HG03139 (cell line): ENCODE results near the gene CNTNAP3.
"Not testable (repeated sequence)": the region's sequence is repeated elsewhere in the genome, so short reads cannot be mapped to it uniquely, and the experiment has no call there.

Experiments
- ATAC-seq: cut with Tn5 transposase; IDR thresholded peaks from one replicate; pipeline ENCODE4 v1.9.1; 2021; ENCODE audit not compliant: unreplicated experiment

Gene CNTNAP3

DNA sequence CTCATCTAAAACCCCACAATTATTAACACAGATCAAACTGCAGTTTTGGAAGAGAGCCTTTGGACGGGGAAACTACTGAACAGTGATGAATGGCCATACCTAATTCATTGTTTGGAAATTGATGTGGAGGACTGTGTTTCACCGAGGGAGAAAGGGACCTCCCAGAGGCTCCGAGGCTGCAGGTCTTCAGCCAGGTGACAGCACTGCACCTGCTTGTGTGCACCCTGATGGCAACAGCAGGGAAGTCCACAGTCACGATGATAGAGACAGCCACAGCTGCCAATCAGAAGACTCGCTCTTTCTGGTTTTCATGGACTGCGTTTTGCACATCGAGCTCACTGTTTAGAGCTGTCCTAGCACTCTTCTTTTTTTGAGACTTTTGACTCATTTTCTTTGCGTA lies 214.4 kb downstream of the CNTNAP3 start:
- not testable (repeated sequence) for ATAC-seq

DNA sequence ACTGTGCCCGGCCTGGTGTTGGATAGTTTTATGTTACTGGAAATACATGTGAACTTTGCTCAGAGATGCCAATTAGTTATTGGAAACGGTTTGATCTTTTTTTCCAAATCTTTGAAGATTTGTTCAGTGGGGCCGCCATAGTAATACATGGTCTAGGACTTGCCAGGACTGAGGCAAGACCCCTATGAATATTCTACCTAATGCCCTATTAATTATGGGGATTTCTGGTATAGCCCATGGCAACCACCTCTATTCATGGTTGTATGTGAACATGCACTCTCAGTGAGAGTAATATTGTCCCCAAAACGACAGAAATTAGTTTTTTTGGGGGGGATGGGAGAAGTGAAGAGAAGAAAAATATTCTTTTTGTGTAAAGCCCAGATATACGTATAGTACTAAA lies 220.3 kb downstream of the CNTNAP3 start:
- ATAC-seq: not testable (repeated sequence)

GRCh38 chr9:39062966-39063365 lies 225.0 kb downstream of the CNTNAP3 start:
- ATAC-seq: not testable (repeated sequence)

- not testable (repeated sequence) for ATAC-seq
Measured at GRCh38 chr9:39054453-39054852, 233.5 kb downstream of the CNTNAP3 start.

GRCh38 chr9:39046833-39047232 lies 241.1 kb downstream of the CNTNAP3 start:
- not testable (repeated sequence) for ATAC-seq

DNA sequence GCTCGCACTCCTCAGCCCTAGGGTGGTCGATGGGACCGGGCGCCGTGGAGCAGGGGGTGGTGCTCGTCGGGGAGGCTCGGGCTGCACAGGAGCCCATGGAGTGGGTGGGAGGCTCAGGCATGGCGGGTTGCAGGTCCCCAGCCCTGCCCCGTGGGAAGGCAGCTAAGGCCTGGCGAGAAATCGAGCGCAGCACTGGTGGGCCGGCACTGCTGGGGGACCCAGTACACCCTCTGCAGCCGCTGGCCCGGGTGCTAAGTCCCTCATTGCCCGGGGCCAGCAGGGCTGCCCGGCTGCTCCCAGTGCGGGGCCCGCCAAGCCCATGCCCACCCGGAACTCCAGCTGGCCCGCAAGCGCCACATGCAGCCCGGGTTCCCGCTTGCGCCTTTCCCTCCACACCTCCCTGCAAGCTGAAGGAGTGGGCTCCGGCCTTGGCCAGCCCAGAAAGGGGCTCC lies 245.6 kb downstream of the CNTNAP3 start:
- ATAC-seq: not testable (repeated sequence)

GRCh38 chr9:39041774-39042173 lies 246.2 kb downstream of the CNTNAP3 start:
- ATAC-seq: not testable (repeated sequence)

DNA sequence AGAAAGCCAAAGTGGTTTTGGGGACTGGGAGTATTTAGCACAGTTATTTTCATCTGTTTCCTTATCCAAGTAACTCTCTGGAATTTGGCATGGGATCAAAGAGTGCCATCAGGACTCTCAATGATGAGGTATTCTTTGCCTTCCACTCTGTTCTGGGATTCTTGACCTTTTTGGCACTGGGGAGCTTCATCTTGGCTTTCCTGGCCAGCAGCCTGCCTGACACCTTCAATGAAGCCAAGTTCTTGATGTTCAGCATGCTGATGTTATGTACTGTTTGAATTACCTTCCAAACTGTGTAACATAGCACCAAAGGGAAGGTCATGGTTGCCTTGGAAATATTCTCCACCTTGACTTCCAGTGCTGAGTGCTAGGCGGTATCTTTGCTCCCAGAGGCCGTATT lies 248.8 kb downstream of the CNTNAP3 start:
- not testable (repeated sequence) for ATAC-seq

GRCh38 chr9:39038221-39038620 lies 249.7 kb downstream of the CNTNAP3 start:
- ATAC-seq: not testable (repeated sequence)

- not testable (repeated sequence) for ATAC-seq
Measured at GRCh38 chr9:39033849-39034248, 254.1 kb downstream of the CNTNAP3 start.

- not testable (repeated sequence) for ATAC-seq
Measured at GRCh38 chr9:39030204-39031019, 257.6 kb downstream of the CNTNAP3 start.

DNA sequence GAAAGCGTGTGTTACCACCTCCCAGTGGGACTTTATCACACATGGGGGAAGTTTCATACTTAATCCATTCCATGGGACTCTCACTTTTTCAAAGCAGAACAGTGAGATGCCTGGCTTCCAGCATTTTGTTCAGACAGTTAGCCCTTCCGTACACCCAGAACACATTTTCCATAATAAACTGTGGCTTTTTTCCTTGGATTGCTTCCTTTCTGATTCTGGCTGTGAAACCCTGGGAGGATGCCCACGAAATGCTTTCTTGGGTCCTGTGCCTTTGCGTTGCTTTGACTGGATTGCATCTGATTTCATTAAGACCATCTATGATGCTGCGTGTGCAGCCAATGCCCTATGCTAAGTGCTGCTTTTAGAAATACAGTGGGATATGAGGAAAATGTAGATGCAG lies 259.1 kb downstream of the CNTNAP3 start:
- ATAC-seq: not testable (repeated sequence)

DNA sequence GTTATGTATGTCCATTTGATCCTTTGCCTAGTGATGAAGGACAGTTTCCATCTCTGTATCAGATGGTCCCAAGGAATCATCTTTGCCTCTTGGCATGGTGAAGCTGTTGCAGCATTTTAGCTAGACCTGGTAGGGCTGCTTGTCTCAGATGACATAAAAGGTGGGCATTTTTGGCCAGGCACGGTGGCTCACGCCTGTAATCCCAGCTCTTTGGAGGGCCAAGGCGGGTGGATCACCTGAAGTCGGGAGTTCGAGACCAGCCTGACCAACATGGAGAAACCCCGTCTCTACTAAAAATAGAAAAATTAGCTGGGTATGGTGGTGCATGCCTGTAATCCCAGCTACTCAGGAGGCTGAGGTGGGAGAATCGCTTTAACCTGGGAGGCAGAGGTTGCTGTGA lies 259.8 kb downstream of the CNTNAP3 start:
- ATAC-seq: not testable (repeated sequence)

DNA sequence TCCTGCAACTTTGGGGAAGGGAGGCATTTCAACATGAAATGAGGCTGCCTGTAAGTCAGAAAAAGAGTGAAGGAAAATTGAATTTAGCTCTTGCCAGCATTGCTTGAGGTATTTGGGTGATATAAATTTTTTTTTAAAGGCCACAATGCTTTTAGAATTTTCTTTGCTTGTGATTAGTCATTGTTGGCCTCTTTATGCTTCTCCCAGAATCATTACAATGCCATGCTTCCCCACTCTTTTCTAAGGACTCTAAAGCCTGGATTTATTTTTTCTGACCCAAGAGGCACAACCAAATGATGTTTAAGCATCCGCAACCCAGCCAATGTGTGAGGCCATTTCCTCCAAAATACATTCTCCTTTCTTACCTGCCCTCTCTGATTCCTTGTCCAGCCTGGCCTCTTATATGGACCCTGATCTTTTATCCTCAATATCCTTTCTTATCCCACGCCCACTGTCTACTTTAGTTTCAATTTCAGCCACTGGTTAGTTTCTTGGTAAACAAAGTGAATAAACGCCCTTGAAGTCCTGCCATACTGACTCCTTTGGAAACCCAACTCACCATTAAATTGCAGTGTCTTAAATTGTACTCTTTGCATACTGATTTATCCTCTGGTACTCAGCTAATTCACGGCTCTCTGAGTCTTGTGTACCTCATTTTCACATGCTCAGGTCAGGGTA lies 261.9 kb downstream of the CNTNAP3 start:
- not testable (repeated sequence) for ATAC-seq
